BE2C (cell line): ENCODE data around the gene NIN.

Experiments
- DNase-seq: peaks from one replicate; pipeline ENCODE4 v3.0.0-alpha.2; 2020
- H3K27me3 ChIP-seq: fragments of 250-450 bp; sonication (Bioruptor Pico); 2 replicates; pipeline ENCODE4 v1.5.1; 2020; ENCODE audit warnings: mild to moderate bottlenecking
- H3K36me3 ChIP-seq: fragments of 250-450 bp; sonication (Bioruptor Pico); 2 replicates; pipeline ENCODE4 v1.5.1; 2020; ENCODE audit warnings: mild to moderate bottlenecking
- H3K4me1 ChIP-seq: fragments of 250-450 bp; sonication (Bioruptor Pico); 2 replicates; pipeline ENCODE4 v1.5.1; 2020
- H3K4me3 ChIP-seq: 2 replicates; pipeline ENCODE4 v1.5.1; 2011; ENCODE audit warnings: low read depth, low read length
- H3K9me3 ChIP-seq: fragments of 250-450 bp; sonication (Bioruptor Pico); 2 replicates; pipeline ENCODE4 v1.5.1; 2020
- CTCF ChIP-seq: IDR thresholded peaks from 2 replicates; pipeline ENCODE4 v1.5.1; 2012; ENCODE audit warnings: mild to moderate bottlenecking, low read depth, low read length

NIN gene

GRCh38 chr14:50750323-50750722 is 80.6 kb downstream of the NIN start:
- no peak for DNase-seq
- Histone ChIP-seq H3K4me1 (no peaks in the 10 kb centered on the region), H3K36me3 (peaks cover 8% of the 10 kb centered on the region), H3K4me3 (no peak overlapping the region), H3K9me3 (no peaks in the 10 kb centered on the region), H3K27me3 (no peaks in the 10 kb centered on the region)
- TF ChIP-seq CTCF, result no peak

- no peak for DNase-seq
- H3K27me3 ChIP-seq, result no peaks in the 10 kb centered on the region
- H3K36me3 ChIP-seq, result peaks cover 7% of the 10 kb centered on the region
- TF ChIP-seq CTCF, result no peak
- H3K9me3 ChIP-seq, result no peaks in the 10 kb centered on the region
- no peak overlapping the region for H3K4me3 ChIP-seq
- H3K4me1 ChIP-seq, result no peaks in the 10 kb centered on the region
Observed at GRCh38 chr14:50745401-50746058, 85.4 kb downstream of the NIN start.

- no peak for TF ChIP-seq CTCF
- no peak for DNase-seq
- Histone ChIP-seq H3K36me3 (peaks cover 7% of the 10 kb centered on the region; the same call in 1 of the 2 replicates), H3K27me3 (no peaks in the 10 kb centered on the region), H3K9me3 (no peaks in the 10 kb centered on the region), H3K4me3 (no peak overlapping the region), H3K4me1 (no peaks in the 10 kb centered on the region)
Observed at GRCh38 chr14:50744231-50744630, 86.7 kb downstream of the NIN start.

- Histone ChIP-seq H3K36me3 (peaks cover 3% of the 10 kb centered on the region; the same call in 1 of the 2 replicates), H3K9me3 (no peaks in the 10 kb centered on the region), H3K4me1 (no peaks in the 10 kb centered on the region), H3K4me3 (no peak overlapping the region), H3K27me3 (no peaks in the 10 kb centered on the region)
- TF ChIP-seq CTCF, result no peak
- DNase-seq, result no peak
Observed at GRCh38 chr14:50741567-50741966, 89.4 kb downstream of the NIN start.

GRCh38 chr14:50740856-50741255 is 90.1 kb downstream of the NIN start:
- no peaks in the 10 kb centered on the region for H3K4me1 ChIP-seq
- no peaks in the 10 kb centered on the region for H3K27me3 ChIP-seq
- TF ChIP-seq CTCF, result no peak
- no peak overlapping the region for H3K4me3 ChIP-seq
- no peak for DNase-seq
- H3K36me3 ChIP-seq, result peaks cover 3% of the 10 kb centered on the region; the same call in 1 of the 2 replicates
- no peaks in the 10 kb centered on the region for H3K9me3 ChIP-seq

GRCh38 chr14:50739186-50739585 is 91.8 kb downstream of the NIN start:
- Histone ChIP-seq H3K4me1 (no peaks in the 10 kb centered on the region), H3K4me3 (no peak overlapping the region), H3K36me3 (peaks cover 10% of the 10 kb centered on the region), H3K9me3 (no peaks in the 10 kb centered on the region), H3K27me3 (no peaks in the 10 kb centered on the region)
- no peak for TF ChIP-seq CTCF
- no peak for DNase-seq
